Measurements from ENCODE around the gene PRR12.

DNA sequence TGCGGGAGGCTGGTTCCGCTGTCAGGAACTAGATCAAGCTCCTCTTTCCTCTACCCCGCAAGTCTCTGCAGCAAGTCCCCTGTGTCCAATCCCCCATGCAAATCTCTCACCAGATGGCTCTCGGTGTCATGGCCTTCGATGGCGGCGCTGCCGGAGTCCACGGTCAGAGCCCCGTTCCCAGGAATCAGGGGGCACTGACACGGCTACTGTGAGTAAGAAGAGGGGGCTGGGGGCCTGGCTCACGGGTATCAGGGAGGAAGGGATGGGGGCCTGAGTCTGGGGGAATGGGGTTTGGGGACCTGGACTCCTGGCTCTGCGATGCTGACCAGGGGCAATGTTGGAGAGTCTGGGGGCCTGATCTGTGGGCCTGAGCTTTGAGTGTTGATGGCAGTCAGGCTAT is 55.0 kb downstream of the PRR12 start:
- TF ChIP-seq POLR2A (IDR thresholded peaks at IDR 0.05) (no peak), POLR2AphosphoS5 (IDR thresholded peaks at IDR 0.05; ENCODE audit: insufficient read depth in 1 of 2, low read depth in 1 of 2) (no peak)
- TF ChIP-seq, protein P1, sequence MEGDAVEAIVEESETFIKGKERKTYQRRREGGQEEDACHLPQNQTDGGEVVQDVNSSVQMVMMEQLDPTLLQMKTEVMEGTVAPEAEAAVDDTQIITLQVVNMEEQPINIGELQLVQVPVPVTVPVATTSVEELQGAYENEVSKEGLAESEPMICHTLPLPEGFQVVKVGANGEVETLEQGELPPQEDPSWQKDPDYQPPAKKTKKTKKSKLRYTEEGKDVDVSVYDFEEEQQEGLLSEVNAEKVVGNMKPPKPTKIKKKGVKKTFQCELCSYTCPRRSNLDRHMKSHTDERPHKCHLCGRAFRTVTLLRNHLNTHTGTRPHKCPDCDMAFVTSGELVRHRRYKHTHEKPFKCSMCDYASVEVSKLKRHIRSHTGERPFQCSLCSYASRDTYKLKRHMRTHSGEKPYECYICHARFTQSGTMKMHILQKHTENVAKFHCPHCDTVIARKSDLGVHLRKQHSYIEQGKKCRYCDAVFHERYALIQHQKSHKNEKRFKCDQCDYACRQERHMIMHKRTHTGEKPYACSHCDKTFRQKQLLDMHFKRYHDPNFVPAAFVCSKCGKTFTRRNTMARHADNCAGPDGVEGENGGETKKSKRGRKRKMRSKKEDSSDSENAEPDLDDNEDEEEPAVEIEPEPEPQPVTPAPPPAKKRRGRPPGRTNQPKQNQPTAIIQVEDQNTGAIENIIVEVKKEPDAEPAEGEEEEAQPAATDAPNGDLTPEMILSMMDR (IDR thresholded peaks at IDR 0.05): no peak

All from vagina (tissue), 2 donors.